ENCODE results near the gene PLPP3. TPM values are rescaled to one million over a fixed set of nuclear protein-coding genes. Genes with fewer than 3 reads are reported as not detected.

PLPP3 gene
- total RNA-seq, 2 experiments from 2014 or later: not detected

DNA sequence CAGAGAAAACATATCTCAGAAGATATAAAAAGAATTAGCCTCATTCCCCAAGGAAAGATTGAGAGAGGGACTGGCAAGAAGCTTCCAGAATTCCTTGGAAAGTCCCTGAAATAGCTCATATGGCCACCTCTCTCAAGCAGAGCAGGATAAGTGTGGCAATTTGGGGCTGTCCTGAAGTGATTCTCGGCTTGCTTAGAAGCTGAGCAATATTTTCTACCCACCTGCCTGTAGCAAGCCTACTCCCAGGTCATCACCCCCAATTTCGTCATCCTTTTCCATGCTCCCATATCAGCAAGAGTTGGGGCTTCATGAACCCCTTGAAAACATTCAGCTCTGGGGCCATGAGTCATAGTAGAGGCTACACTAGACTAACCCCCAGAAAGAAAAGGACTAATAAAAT lies 131.5 kb downstream of the PLPP3 start:
- POLR2A ChIA-PET: no interaction called here
- CTCF ChIA-PET: no interaction called here

DNA sequence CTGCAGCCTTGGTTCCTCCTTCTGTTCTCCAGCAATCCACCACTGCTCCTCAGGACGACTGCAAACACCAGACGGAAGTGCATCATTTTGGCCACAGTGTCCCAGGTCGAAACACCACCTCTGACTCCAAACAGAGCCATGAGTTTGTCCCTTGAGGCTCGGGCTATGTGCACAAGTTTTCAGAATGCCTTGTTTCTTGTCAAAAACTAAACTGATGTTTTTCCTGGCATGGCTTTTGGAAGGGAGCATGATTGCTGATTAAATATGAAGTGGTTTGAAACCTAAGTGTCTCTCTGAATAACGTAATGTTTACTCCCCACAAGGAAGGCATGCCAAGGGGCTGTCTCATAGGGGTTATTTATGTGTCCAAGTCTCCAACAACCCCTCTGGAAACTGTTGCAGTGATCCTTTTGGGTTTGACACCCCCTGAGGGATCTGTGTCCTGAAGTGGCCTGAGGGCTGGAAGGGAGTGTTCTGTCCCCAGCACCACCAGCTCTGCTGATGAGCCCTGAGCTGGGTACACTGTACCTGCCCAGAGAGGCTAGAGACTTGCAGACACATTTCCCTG lies 132.7 kb downstream of the PLPP3 start:
- POLR2A ChIA-PET: no interaction called here
- CTCF ChIA-PET: no interaction called here

DNA sequence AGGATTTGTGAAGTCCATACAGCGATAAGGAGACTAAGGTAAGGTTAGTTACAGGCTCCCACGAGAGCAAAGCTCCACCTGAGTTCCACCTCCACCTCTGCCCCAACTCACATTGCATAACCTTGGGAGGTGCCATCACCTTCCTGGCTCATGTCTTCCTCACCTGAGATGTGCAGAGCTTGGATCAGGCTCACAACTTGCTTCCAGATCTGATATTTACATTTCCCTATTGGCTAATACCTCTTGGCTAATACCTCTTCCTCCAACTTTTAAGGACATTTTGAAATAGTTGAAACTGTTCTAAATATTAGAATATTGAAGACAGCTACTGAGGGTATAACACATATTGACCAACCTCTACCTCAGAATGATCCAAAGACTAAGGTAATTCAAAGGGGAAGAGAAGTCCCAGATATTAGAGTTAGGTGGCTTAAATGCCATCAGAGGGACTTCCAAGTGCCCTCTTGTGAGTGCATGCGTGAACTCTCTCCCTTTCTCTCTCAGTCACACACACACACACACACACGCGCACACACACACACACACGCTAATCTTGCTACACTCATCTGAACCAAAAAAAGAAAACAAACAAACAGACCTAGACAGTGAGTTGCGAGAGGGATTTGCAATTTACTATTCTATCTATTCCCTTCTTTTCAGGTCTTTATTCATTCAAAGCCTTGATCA lies 134.3 kb downstream of the PLPP3 start:
- ChIA-PET CTCF (no interaction called here), POLR2A (no interaction called here)

Other genes with a start within 250 kb of the PLPP3 start
- gene PRKAA2, start 65.8 kb upstream of the PLPP3 start, total RNA-seq: not detected
- gene FYB2, start 239.8 kb upstream of the PLPP3 start, total RNA-seq: not detected